Breast epithelium (tissue), 3 donors: ENCODE measurements around the gene PEBP1.

Source experiments
- POLR2A ChIP-seq: fragments of 450-650 bp; IDR thresholded peaks from one replicate; pipeline ENCODE4 v1.6.1; 2016; ENCODE audit warnings: antibody characterized with exemption, mild to moderate bottlenecking, moderate library complexity
- POLR2AphosphoS5 ChIP-seq, 3 donors: sonication (generic); formaldehyde crosslinking; IDR thresholded peaks; one replicate each; pipeline ENCODE4 v1.6.1; 2017; ENCODE audit warnings: antibody characterized with exemption in 3 of 3
- TF ChIP-seq, protein P1 (sequence below), 3 donors: fragments of 450-650 bp; IDR thresholded peaks; one replicate each; pipeline ENCODE4 v1.5.1; 2016 to 2017; ENCODE audit warnings: antibody characterized with exemption in 3 of 3, mild to moderate bottlenecking in 3 of 3, moderate library complexity in 3 of 3

DNA sequence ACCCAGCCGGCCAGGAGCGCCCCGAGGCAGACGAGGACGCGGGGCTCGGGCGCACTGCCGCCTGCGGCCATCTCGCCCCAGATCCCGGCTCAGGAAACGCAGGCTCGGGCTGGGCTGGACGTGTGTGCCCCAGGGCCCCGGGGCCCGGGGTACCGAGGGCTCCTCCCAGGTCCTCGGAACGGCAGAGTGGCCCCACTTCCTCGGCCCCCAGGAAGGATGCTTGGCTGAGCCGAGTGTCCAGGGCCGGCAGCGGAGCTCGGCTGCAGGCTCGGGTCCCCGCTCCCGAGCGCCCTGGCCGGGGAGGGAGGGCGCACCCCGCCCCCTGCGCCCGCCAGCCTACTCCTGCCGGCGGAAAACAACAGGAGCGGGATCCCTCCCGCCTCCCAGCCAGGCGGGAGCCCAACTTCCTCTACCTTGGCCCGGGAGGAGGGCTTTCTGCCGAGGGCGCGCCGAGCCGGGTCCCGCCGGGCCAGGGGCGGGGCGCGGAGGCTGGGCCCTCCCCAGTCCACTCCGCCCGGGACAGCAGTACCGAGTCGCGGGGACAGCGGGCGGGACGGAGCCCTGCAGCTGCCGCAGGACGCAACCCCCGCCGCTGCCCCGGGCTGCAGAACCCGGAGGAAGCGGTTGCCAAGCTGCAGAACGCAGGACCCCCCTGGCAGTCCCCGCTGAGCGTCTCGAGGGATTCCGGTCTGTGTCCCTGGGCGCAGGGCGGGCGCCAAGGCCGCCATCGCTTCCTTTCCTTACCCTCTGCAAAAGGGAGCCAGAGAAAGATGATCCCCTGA is 32.1 kb upstream of the PEBP1 start, which contains the start of gene VSIG10:
- TF ChIP-seq, protein P1, sequence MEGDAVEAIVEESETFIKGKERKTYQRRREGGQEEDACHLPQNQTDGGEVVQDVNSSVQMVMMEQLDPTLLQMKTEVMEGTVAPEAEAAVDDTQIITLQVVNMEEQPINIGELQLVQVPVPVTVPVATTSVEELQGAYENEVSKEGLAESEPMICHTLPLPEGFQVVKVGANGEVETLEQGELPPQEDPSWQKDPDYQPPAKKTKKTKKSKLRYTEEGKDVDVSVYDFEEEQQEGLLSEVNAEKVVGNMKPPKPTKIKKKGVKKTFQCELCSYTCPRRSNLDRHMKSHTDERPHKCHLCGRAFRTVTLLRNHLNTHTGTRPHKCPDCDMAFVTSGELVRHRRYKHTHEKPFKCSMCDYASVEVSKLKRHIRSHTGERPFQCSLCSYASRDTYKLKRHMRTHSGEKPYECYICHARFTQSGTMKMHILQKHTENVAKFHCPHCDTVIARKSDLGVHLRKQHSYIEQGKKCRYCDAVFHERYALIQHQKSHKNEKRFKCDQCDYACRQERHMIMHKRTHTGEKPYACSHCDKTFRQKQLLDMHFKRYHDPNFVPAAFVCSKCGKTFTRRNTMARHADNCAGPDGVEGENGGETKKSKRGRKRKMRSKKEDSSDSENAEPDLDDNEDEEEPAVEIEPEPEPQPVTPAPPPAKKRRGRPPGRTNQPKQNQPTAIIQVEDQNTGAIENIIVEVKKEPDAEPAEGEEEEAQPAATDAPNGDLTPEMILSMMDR (IDR thresholded peaks at IDR 0.05), result no peak
- TF ChIP-seq POLR2A, result peak; percentile 34
- peak in 1 of 3 donors; percentile 2 for TF ChIP-seq POLR2AphosphoS5 (IDR thresholded peaks at IDR 0.05)
